ENCODE data around the gene ZNG1B.
"Not testable (repeated sequence)": the region's sequence is repeated elsewhere in the genome, so short reads cannot be mapped to it uniquely, and the experiment has no call there.

DNA sequence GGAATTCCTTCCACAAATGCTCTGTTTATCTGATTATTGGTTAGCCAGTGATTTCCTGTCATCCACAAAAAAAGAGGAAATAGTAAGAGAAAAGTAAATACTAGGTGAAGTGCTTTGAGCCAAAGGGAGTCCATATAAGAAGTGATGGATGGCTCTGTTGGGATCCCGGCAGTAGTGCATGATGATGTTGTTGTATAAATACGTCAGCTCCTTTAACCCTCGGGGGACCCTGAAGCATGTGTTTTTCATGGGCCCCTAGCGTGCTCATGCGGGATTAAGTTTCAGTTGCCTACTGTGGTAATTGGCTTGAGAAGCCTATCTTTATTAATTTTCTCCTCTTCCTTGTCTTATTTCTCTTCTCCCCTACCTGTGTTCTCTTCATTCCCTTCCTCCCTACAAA, 24.7 kb upstream of the ZNG1B start:
- TF ChIP-seq, protein P1, sequence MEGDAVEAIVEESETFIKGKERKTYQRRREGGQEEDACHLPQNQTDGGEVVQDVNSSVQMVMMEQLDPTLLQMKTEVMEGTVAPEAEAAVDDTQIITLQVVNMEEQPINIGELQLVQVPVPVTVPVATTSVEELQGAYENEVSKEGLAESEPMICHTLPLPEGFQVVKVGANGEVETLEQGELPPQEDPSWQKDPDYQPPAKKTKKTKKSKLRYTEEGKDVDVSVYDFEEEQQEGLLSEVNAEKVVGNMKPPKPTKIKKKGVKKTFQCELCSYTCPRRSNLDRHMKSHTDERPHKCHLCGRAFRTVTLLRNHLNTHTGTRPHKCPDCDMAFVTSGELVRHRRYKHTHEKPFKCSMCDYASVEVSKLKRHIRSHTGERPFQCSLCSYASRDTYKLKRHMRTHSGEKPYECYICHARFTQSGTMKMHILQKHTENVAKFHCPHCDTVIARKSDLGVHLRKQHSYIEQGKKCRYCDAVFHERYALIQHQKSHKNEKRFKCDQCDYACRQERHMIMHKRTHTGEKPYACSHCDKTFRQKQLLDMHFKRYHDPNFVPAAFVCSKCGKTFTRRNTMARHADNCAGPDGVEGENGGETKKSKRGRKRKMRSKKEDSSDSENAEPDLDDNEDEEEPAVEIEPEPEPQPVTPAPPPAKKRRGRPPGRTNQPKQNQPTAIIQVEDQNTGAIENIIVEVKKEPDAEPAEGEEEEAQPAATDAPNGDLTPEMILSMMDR (IDR thresholded peaks at IDR 0.05): not testable (repeated sequence)
- not testable (repeated sequence) for TF ChIP-seq SIN3A (IDR thresholded peaks at IDR 0.05; ENCODE audit: borderline replicate concordance, insufficient read depth, low read depth, low read length)

Measured in Panc1 (cell line).